ENCODE measurements around the gene ZNF565.

GRCh38 chr19:36163813-36164212 lies 50.7 kb downstream of the ZNF565 start:
- TF ChIP-seq CTCF (IDR thresholded peaks at IDR 0.05) = no peak
- TF ChIP-seq POLR2A (IDR thresholded peaks at IDR 0.05) = no peak

Data from Peyer's patch (tissue), 4 donors.